ENCODE results near the gene TLE1. TPM values are rescaled to one million over a fixed set of nuclear protein-coding genes. Genes with fewer than 3 reads are reported as not detected.
A peak's percentile ranks its signal among the peaks of the same experiment; 100 is the strongest.
"Not testable (repeated sequence)": the region's sequence is repeated elsewhere in the genome, so short reads cannot be mapped to it uniquely, and the experiment has no call there.

Gene TLE1
- total RNA-seq, 4 donors from 2014 or later, result 43.6 to 86.2 (median 68.2) TPM

DNA sequence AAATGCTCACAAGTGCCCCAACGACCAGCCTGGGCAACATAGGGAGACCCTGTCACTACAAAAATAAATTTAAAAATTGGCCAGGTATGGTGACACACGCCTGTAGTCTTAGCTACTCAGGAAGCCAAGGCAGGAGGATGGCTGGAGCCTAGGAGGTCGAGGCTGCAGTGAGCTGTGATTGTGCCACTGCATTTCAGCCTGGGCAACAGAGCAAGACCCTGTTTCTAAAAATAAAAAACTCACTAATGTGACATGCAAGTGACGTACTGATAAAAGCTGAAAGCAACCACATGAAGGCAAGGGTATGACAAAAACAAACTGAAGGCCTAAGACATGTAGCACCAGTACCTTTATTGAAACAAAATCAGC lies 81.1 kb downstream of the TLE1 start:
- 87 to 100% methylated on average over 3 of the region's 4 CpGs for WGBS, 2 donors (ENCODE audit: low coverage in 1 of 2)
- no peak overlapping the region for H3K27ac ChIP-seq
- peaks cover 0 to 78% of the 10 kb centered on the region in 2 donors for H3K36me3 ChIP-seq
- no peak for ATAC-seq
- H3K27me3 ChIP-seq, result no peaks in the 10 kb centered on the region
- no peaks in the 10 kb centered on the region for H3K9me3 ChIP-seq
- TF ChIP-seq EP300 (IDR thresholded peaks at IDR 0.05), result no peak
- no peak for TF ChIP-seq POLR2AphosphoS5 (IDR thresholded peaks at IDR 0.05)
- no peak for TF ChIP-seq POLR2A (IDR thresholded peaks at IDR 0.05)
- TF ChIP-seq, protein P1, sequence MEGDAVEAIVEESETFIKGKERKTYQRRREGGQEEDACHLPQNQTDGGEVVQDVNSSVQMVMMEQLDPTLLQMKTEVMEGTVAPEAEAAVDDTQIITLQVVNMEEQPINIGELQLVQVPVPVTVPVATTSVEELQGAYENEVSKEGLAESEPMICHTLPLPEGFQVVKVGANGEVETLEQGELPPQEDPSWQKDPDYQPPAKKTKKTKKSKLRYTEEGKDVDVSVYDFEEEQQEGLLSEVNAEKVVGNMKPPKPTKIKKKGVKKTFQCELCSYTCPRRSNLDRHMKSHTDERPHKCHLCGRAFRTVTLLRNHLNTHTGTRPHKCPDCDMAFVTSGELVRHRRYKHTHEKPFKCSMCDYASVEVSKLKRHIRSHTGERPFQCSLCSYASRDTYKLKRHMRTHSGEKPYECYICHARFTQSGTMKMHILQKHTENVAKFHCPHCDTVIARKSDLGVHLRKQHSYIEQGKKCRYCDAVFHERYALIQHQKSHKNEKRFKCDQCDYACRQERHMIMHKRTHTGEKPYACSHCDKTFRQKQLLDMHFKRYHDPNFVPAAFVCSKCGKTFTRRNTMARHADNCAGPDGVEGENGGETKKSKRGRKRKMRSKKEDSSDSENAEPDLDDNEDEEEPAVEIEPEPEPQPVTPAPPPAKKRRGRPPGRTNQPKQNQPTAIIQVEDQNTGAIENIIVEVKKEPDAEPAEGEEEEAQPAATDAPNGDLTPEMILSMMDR (IDR thresholded peaks at IDR 0.05), result no peak
- H3K4me1 ChIP-seq, result peaks cover 5 to 46% (median 16%) of the 10 kb centered on the region in 3 donors
- no peak overlapping the region for H3K4me3 ChIP-seq

DNA sequence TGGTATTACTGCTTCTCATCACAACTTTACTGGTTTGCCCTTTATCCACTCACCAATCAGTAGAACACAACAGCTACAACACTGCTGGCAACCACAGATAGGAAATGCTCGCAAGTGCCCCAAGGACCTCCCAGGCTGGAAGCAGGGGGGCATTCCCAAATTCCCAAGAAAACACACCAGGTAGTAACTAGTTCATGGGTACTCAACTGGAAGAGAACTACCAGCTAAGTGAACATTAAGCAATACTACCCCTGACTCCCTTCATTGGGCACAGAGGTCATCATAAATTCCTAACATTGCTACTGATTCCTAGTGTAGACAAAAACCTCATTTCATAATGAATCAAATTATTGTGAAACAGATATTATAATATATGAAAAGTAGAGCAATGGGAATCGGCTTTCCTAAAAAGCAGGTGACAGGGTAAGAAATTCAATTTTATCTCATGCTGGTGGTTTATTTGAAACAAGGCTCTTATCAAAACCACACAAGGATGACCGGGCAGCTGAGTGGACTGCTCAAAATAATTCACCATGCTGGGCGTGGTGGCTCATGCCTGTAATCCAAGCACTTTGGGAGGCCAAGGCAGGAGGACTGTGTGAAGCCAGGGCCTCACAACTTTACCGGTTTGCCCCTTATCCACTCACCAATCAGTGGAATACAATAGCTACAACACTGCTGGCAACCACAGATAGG lies 81.6 kb downstream of the TLE1 start:
- no peak for ATAC-seq
- Histone ChIP-seq H3K27me3 (no peaks in the 10 kb centered on the region), H3K27ac (no peak overlapping the region), H3K36me3 (peaks cover 0 to 83% of the 10 kb centered on the region in 2 donors), H3K4me1 (peaks cover 5 to 40% (median 15%) of the 10 kb centered on the region in 3 donors), H3K9me3 (no peaks in the 10 kb centered on the region), H3K4me3 (no peak overlapping the region)
- TF ChIP-seq, protein P1 (IDR thresholded peaks at IDR 0.05), result no peak
- no peak for TF ChIP-seq EP300 (IDR thresholded peaks at IDR 0.05)
- WGBS, 2 donors (ENCODE audit: low coverage in 1 of 2), result 0% methylated on average over 2 of the region's 5 CpGs; no CpG with 5 or more reads in 1 of the 2 donors

DNA sequence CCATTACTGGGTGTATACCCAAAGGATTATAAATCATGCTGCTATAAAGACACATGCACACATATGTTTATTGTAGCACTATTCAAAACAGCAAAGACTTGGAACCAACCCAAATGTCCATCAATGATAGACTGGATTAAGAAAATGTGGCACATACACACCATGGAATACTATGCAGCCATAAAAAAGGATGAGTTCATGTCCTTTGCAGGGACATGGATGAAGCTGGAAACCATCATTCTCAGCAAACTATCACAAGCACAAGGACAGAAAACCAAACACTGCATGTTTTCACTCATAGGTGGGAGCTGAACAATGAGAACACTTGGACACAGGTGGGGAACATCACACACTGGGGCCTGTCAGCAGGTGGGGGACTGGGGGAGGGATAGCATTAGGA lies 83.1 kb downstream of the TLE1 start:
- not testable (repeated sequence) for H3K9me3 ChIP-seq, H3K4me3 ChIP-seq, ATAC-seq, H3K27me3 ChIP-seq, H3K27ac ChIP-seq
- peaks cover 0 to 79% of the 10 kb centered on the region in 2 donors for H3K36me3 ChIP-seq
- peaks cover 5 to 48% (median 15%) of the 10 kb centered on the region in 3 donors for H3K4me1 ChIP-seq

DNA sequence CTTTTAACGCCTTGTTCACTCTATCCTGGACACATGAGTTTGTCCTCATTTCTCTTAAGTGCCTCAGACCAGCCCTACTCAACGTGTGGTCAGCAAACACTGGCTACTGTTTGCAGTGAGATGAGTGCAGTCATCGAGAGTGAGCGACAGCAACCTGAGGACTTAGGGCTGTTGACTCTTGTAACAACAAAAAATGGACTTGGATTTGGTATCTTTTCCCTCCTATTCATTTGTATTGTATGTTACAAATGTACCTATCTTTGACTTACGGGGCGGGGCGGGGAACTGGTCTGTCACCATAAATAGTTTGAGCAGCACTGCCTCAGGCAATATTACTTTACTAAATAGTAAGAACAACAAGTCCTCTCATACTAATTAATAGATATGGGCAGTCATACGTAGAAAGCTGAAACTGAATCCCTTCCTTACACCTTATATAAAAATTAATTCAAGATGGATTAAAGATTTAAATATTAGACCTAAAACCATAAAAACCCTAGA lies 84.1 kb downstream of the TLE1 start:
- no peaks in the 10 kb centered on the region for H3K27me3 ChIP-seq
- peaks cover 5 to 47% (median 14%) of the 10 kb centered on the region in 3 donors for H3K4me1 ChIP-seq
- no peak for ATAC-seq
- no peaks in the 10 kb centered on the region for H3K9me3 ChIP-seq
- H3K27ac ChIP-seq, result no peak overlapping the region
- no peak overlapping the region for H3K4me3 ChIP-seq
- TF ChIP-seq EP300 (IDR thresholded peaks at IDR 0.05) (no peak), POLR2A (IDR thresholded peaks at IDR 0.05) (no peak), POLR2AphosphoS5 (IDR thresholded peaks at IDR 0.05) (no peak)
- TF ChIP-seq, protein P1 (IDR thresholded peaks at IDR 0.05), result no peak
- H3K36me3 ChIP-seq, result peaks cover 0 to 69% of the 10 kb centered on the region in 2 donors
- WGBS, 2 donors (ENCODE audit: low coverage in 1 of 2), result 86 to 100% methylated on average over 3 to 8 of the region's 8 CpGs

DNA sequence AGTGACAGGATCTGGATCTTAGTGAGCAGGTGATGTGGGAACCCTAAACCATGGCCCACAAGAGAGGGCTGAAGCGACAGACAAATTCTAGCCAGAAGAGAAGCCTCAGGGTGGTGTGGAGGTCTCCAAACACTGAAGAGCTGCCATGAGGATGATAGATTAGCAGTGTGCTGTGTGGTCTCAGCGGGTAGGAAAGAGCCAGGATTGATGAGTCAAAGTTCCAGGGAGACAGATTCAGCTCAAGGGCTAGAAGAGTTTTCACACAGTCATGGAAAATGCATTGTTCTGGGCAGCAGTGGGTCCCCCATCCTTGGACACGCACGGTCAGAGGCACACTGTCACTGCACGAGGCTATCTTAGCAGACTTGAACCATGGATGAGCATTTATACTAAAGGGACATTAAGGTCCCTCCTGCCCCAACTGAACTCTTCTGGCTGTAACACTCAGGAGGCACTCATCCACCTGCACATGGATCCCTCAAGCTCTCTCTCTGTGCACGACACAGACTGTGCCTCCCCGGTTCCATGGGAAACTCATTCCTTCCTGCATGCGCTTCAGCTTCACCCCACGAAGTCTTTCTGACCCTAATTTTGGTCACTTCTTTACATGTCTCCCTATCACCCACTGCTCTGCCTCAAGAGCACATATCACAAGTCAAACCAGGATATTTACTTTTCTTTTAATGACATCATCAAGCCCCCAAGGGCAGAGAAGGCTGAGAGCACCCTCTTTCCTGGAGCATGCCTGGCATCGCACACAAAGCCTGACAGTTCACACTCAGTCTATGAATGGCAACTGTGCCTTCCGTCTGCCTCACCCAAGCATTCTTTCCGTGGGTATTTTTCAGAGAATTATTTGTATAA lies 84.8 kb downstream of the TLE1 start:
- H3K4me3 ChIP-seq, result no peak overlapping the region
- H3K9me3 ChIP-seq, result no peaks in the 10 kb centered on the region
- peaks cover 0 to 64% of the 10 kb centered on the region in 2 donors for H3K36me3 ChIP-seq
- no peak overlapping the region for H3K27ac ChIP-seq
- H3K4me1 ChIP-seq, result peaks cover under 1 to 47% (median 9%) of the 10 kb centered on the region in 3 donors
- TF ChIP-seq POLR2A (IDR thresholded peaks at IDR 0.05) (no peak), POLR2AphosphoS5 (IDR thresholded peaks at IDR 0.05) (no peak), EP300 (IDR thresholded peaks at IDR 0.05) (no peak)
- TF ChIP-seq, protein P1 (IDR thresholded peaks at IDR 0.05), result no peak
- H3K27me3 ChIP-seq, result no peaks in the 10 kb centered on the region
- peak; percentile 29 for ATAC-seq
- 86 to 87% methylated on average over 10 to 12 of the region's 12 CpGs for WGBS, 2 donors (ENCODE audit: low coverage in 1 of 2)

All from gastroesophageal sphincter (tissue), 4 donors.